Right cardiac atrium (tissue), 5 donors: Measurements from ENCODE around the gene BRI3BP. TPM values are rescaled to one million over a fixed set of nuclear protein-coding genes. Genes with fewer than 3 reads are reported as not detected.
"Not testable (repeated sequence)": the region's sequence is repeated elsewhere in the genome, so short reads cannot be mapped to it uniquely, and the experiment has no call there.

Experiments
- ATAC-seq, 2 donors: fragments of 200-7000 bp; cut with Tn5 transposase; one replicate each; pipeline versions ENCODE4 v1.8.0 to v1.9.1; 2020; ENCODE audit warnings: moderate library complexity in 2 of 2, mild to moderate bottlenecking in 1 of 2
- DNase-seq, 3 donors: peaks; one replicate each; pipeline ENCODE4 v3.0.0-alpha.2; 2020
- H3K27ac ChIP-seq: one replicate; pipeline ENCODE4 v1.5.1; 2013; ENCODE audit warnings: mild to moderate bottlenecking, low read length, control low read depth, moderate library complexity
- H3K27me3 ChIP-seq: one replicate; pipeline ENCODE4 v1.6.1; 2013; ENCODE audit not compliant: control insufficient read depth, insufficient read depth
- H3K4me1 ChIP-seq: one replicate; pipeline ENCODE4 v1.6.1; 2013; ENCODE audit warnings: low read length; ENCODE audit not compliant: control insufficient read depth, insufficient read depth
- H3K4me3 ChIP-seq: one replicate; pipeline ENCODE4 v1.5.1; 2013; ENCODE audit warnings: low read length, control low read depth
- H3K9me3 ChIP-seq: one replicate; pipeline ENCODE4 v1.6.1; 2013; ENCODE audit warnings: low read length; ENCODE audit not compliant: control insufficient read depth
- WGBS: extraction: QIAGEN DNeasy Blood & Tissue Kit; methylation state at CpG from one replicate; pipeline ENCODE4 v1.1.7; 2013; 5-methylcytosine and 5-hydroxymethylcytosine counted together
- intact Hi-C, 4 donors: fragments of 100-400 bp; cut with DNase I; formaldehyde crosslinking; loops; one replicate each; pipeline versions ENCODE4 v1.11.0 to v1.14.0; 2022 to 2023
- polyA plus RNA-seq: library from polyadenylated mRNA; stranded (reverse); fragments of 200-250 nt; gene quantifications from one replicate; pipeline ENCODE4 v1.2.3, GENCODE V29; 2013
- total RNA-seq, 4 donors: library from RNA; stranded (reverse); fragmentation: NEBNext Ultra II Directional; extraction: Animal tissue kit (Norgen Biotek cat#: 25700); gene quantifications; one replicate each; pipeline ENCODE4 v1.2.1, GENCODE V29; 2021
- donor health status: healthy with polysubstance abuse.
- donor health status: DM: no; HTN: yes; CAD: no.
- donor health status: DM: no; HTN: no; CAD: no.
- donor health status: DM: no; HTN: yes; CAD: no; lungs with severe emphysema.
- donor health status: DM: yes; HTN: yes; CAD: no.

The BRI3BP gene
- total and polyA plus RNA-seq, 5 donors = 1.4 to 6.1 (median 3.9) TPM

GRCh38 chr12:124975276-124975675 lies 18.2 kb upstream of the BRI3BP start:
- DNase-seq (no peak), ATAC-seq (no peak)
- intact Hi-C loops = no loop called here
- H3K27ac ChIP-seq = no peak overlapping the region
- no peak overlapping the region for H3K4me3 ChIP-seq
- no peaks in the 10 kb centered on the region for H3K9me3 ChIP-seq
- 97% methylated on average over 15 of the region's 15 CpGs for WGBS
- H3K27me3 ChIP-seq = no peaks in the 10 kb centered on the region
- H3K4me1 ChIP-seq = no peaks in the 10 kb centered on the region

GRCh38 chr12:124976999-124977398 lies 16.4 kb upstream of the BRI3BP start:
- Histone ChIP-seq H3K27me3 (no peaks in the 10 kb centered on the region), H3K9me3 (no peaks in the 10 kb centered on the region), H3K4me3 (no peak overlapping the region), H3K27ac (no peak overlapping the region), H3K4me1 (no peaks in the 10 kb centered on the region)
- ATAC-seq (no peak), DNase-seq (no peak)
- intact Hi-C loops = no loop called here
- WGBS = 97% methylated on average over 10 of the region's 10 CpGs

- 75% methylated on average over 10 of the region's 10 CpGs for WGBS
- intact Hi-C loops = no loop called here
- H3K27me3 ChIP-seq = no peaks in the 10 kb centered on the region
- DNase-seq (no peak), ATAC-seq (no peak)
- no peaks in the 10 kb centered on the region for H3K9me3 ChIP-seq
- H3K4me1 ChIP-seq = no peaks in the 10 kb centered on the region
- no peak overlapping the region for H3K4me3 ChIP-seq
- H3K27ac ChIP-seq = no peak overlapping the region
These were observed 13.9 kb upstream of the BRI3BP start for GRCh38 chr12:124979568-124979967.

DNA sequence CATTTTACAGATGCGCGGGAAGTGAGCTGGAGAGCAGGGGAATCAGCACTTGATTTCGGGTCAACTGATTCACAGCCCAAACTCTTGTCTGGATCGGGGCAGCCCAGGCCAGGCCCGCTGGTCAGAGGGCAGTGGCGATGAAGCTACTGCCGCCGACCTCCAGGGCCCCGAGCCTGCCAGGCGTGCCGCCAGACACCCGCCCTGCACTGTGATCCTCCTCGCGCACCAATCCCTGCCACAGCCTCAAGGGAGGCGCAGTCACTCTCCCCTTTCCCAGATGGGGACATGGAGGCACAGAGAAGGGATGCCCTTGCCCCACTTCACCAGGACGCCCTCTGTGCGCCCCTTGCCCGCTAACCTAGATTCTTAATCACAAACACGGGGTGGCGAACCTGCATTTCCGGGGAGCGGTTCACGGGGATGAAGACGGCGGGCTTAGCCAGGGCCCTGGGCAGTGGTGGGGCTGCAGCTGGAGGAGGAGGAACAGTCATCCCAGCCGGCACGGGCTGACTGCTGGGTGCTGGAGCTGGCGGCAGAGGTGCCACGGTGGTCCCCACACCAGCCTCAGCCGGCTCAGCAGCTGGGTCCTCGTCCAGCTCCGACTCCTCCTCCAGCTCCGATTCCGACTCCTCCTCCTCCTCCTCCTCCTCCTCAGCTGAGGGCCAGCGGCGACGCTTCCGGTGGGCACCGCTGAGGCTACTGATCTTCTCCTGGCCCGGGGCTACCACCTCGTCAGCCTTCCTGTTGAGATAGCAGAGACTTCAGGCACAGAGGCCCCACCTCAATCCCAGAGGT lies 13.2 kb upstream of the BRI3BP start:
- Histone ChIP-seq H3K27ac (no peak overlapping the region), H3K9me3 (no peaks in the 10 kb centered on the region), H3K4me3 (no peak overlapping the region), H3K4me1 (no peaks in the 10 kb centered on the region), H3K27me3 (no peaks in the 10 kb centered on the region)
- 95% methylated on average over 41 of the region's 41 CpGs for WGBS
- DNase-seq (peak in 1 of 3 donors; percentile 20), ATAC-seq (peak in 1 of 2 donors; percentile 31)
- intact Hi-C loops = no loop called here

DNA sequence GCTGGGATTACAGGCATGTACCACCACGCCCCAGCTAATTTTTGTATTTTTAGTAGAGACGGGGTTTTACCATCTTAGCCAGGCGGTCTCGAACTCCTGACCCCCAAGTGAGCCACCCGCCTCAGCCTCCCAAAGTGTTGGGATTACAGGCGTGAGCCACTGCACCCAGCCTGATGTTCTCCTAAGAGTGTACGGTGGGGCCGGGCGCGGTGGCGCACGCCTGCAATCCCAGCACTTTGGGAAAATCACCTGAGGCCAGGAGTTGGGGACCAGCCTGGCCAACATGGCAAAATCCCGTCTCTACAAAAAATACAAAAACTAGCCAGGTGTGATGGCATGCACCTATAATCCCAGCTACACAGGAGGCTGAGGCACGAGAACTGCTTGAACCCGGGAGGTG lies 6.6 kb upstream of the BRI3BP start:
- intact Hi-C loops, H3K9me3 ChIP-seq, H3K4me3 ChIP-seq, DNase-seq, H3K4me1 ChIP-seq, H3K27ac ChIP-seq, H3K27me3 ChIP-seq, ATAC-seq: not testable (repeated sequence)
- WGBS = 97% methylated on average over 15 of the region's 15 CpGs

DNA sequence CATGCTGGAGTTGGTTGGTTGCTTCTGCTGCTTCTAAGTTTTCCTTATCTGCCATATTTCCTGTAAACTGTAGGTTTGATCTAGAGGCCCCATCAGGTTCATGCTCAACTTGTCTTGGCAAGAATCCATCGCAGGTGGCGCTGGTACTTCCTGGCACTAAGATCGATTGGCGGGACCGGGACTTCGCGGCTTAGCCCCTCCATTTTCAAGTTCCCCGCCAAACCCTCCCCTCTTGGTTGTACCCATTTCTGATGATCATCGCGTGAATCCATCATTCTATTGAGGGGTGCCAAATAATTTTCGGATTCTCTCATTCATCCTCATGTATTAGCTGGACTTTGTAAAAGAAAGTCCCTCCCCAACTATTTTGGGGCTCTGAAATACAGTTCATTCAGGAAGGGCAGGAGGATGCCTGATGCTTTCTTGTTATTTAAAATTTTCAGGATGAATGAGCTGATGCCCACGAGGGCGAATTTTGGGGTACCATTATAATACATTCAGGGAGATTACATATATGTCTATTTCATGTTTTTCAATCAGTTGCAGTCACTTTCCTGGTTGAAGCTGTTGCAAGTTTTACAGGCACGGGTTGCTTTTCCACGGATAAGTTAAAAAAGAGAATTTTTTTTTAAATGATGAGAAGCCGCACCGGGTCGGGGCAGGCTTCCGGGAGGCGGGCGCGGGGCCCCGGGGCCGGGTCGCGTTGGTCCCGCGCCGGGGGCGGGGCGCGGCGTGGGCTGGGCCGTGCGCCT lies 395 bp upstream of the BRI3BP start:
- Histone ChIP-seq H3K27ac (no peak overlapping the region), H3K27me3 (no peaks in the 10 kb centered on the region), H3K4me3 (peak overlapping the region; percentile 90), H3K9me3 (no peaks in the 10 kb centered on the region), H3K4me1 (no peaks in the 10 kb centered on the region)
- peak in 1 of 3 donors; percentile 70 for DNase-seq
- ATAC-seq = peak; percentile 72 to 77
- intact Hi-C loops = loop anchor here in 1 of 4 donors (10.0 kb wide), 1 partner anchor 72 kb away; the partner anchor contains the start of gene AACS
- WGBS = under 1% methylated on average over 35 of the region's 35 CpGs

DNA sequence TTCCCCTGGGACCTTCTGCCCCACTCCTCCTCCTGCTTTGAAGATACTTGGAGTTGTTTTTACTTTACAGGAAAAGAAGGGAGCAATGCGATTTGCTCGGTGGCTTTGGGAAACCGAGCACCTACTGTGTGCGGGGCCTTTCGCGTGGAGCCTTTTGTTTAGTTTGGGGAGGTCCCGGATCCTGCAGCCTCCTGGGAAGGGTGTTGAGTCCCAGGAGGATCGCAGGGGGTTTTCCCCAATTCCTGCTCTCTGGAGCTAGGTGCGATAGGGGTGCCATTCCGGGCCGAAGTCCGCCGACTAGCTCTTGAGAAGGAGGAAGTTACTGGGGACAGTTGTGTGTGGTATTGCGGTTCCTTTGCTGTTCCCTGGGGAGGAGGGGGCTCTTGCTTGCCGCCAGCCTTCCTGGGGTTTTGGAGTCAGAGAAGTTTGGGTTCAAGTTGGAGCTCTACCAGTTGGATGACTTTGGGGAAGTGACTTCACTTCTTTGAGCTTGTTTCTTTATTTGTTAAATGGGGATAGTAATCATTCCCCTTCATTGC lies 1.1 kb downstream of the BRI3BP start:
- Histone ChIP-seq H3K27me3 (no peaks in the 10 kb centered on the region), H3K4me3 (peak overlapping the region; percentile 90), H3K4me1 (no peaks in the 10 kb centered on the region), H3K27ac (no peak overlapping the region), H3K9me3 (no peaks in the 10 kb centered on the region)
- intact Hi-C loops = loop anchor here in 1 of 4 donors (10.0 kb wide), 1 partner anchor 70 kb away; the partner anchor contains the start of gene AACS
- peak in 1 of 2 donors; percentile 7 for ATAC-seq
- 20% methylated on average over 15 of the region's 15 CpGs for WGBS
- DNase-seq = no peak

GRCh38 chr12:124995200-124995961 lies 1.9 kb downstream of the BRI3BP start:
- H3K4me3 ChIP-seq = no peak overlapping the region
- DNase-seq = no peak
- 78% methylated on average over 14 of the region's 14 CpGs for WGBS

GRCh38 chr12:124998705-124999104 lies 5.3 kb downstream of the BRI3BP start:
- H3K4me3 ChIP-seq = no peak overlapping the region
- H3K9me3 ChIP-seq = no peaks in the 10 kb centered on the region
- H3K27me3 ChIP-seq = no peaks in the 10 kb centered on the region
- no peak overlapping the region for H3K27ac ChIP-seq
- WGBS = 94% methylated on average over 4 of the region's 4 CpGs
- intact Hi-C loops = loop anchor here in 1 of 4 donors (10.0 kb wide), 1 partner anchor 66 kb away; the partner anchor contains the start of gene AACS
- DNase-seq (no peak), ATAC-seq (no peak)
- H3K4me1 ChIP-seq = no peaks in the 10 kb centered on the region

More at GRCh38 chr12:124995200-124995961, 1.9 kb downstream of the BRI3BP start:
- no peaks in the 10 kb centered on the region for H3K9me3 ChIP-seq
- no peaks in the 10 kb centered on the region for H3K27me3 ChIP-seq
- no peak overlapping the region for H3K27ac ChIP-seq
- intact Hi-C loops = loop anchor here in 1 of 4 donors (10.0 kb wide), 1 partner anchor 69 kb away; the partner anchor contains the start of gene AACS
- ATAC-seq = no peak
- H3K4me1 ChIP-seq = no peaks in the 10 kb centered on the region

- WGBS = 96% methylated on average over 3 of the region's 3 CpGs
These were observed 8.2 kb downstream of the BRI3BP start for GRCh38 chr12:125001636-125002035.

More at GRCh38 chr12:125001636-125002035, 8.2 kb downstream of the BRI3BP start:
- Histone ChIP-seq H3K27ac (no peak overlapping the region), H3K9me3 (no peaks in the 10 kb centered on the region), H3K4me1 (no peaks in the 10 kb centered on the region), H3K4me3 (no peak overlapping the region), H3K27me3 (no peaks in the 10 kb centered on the region)
- intact Hi-C loops = no loop called here
- DNase-seq (no peak), ATAC-seq (no peak)
